ENCODE measurements around the gene GAB1. TPM values are rescaled to one million over a fixed set of nuclear protein-coding genes. Genes with fewer than 3 reads are reported as not detected.

The GAB1 gene
- total RNA-seq, 2 donors from 2014 or later: 65.4 to 81.7 TPM

GRCh38 chr4:143358923-143359643 is 22.4 kb downstream of the GAB1 start:
- Histone ChIP-seq H3K27me3 (no peaks in the 10 kb centered on the region), H3K4me1 (peaks cover 0 to 53% of the 10 kb centered on the region in 2 donors), H3K36me3 (no peaks in the 10 kb centered on the region), H3K27ac (peak overlapping the region in 1 of 2 donors; percentile 38), H3K4me3 (no peak overlapping the region), H3K9me3 (no peaks in the 10 kb centered on the region)
- DNase-seq (ENCODE audit: low spot score): no peak
- TF ChIP-seq CTCF (IDR thresholded peaks at IDR 0.05): no peak

GRCh38 chr4:143359644-143360193 is 23.0 kb downstream of the GAB1 start:
- no peak for DNase-seq (ENCODE audit: low spot score)
- Histone ChIP-seq H3K4me3 (no peak overlapping the region), H3K27ac (peak overlapping the region in 1 of 2 donors; percentile 38)

GRCh38 chr4:143360838-143361625 is 24.4 kb downstream of the GAB1 start:
- H3K36me3 ChIP-seq: no peaks in the 10 kb centered on the region
- no peak overlapping the region for H3K4me3 ChIP-seq
- peaks cover 0 to 57% of the 10 kb centered on the region in 2 donors for H3K4me1 ChIP-seq
- no peaks in the 10 kb centered on the region for H3K27me3 ChIP-seq
- TF ChIP-seq CTCF (IDR thresholded peaks at IDR 0.05): no peak
- no peaks in the 10 kb centered on the region for H3K9me3 ChIP-seq
- H3K27ac ChIP-seq: peak overlapping the region in 1 of 2 donors; percentile 17
- no peak for DNase-seq (ENCODE audit: low spot score)

More at GRCh38 chr4:143359644-143360193, 23.0 kb downstream of the GAB1 start:
- no peaks in the 10 kb centered on the region for H3K9me3 ChIP-seq
- peaks cover 0 to 57% of the 10 kb centered on the region in 2 donors for H3K4me1 ChIP-seq
- H3K36me3 ChIP-seq: no peaks in the 10 kb centered on the region
- H3K27me3 ChIP-seq: no peaks in the 10 kb centered on the region
- TF ChIP-seq CTCF (IDR thresholded peaks at IDR 0.05): no peak

GRCh38 chr4:143362349-143363046 is 25.8 kb downstream of the GAB1 start:
- Histone ChIP-seq H3K9me3 (no peaks in the 10 kb centered on the region), H3K4me1 (peaks cover 0 to 57% of the 10 kb centered on the region in 2 donors), H3K27me3 (no peaks in the 10 kb centered on the region), H3K36me3 (no peaks in the 10 kb centered on the region), H3K4me3 (no peak overlapping the region), H3K27ac (no peak overlapping the region)
- no peak for TF ChIP-seq CTCF (IDR thresholded peaks at IDR 0.05)
- DNase-seq (ENCODE audit: low spot score): no peak

GRCh38 chr4:143363332-143363731 is 26.7 kb downstream of the GAB1 start:
- H3K27ac ChIP-seq: no peak overlapping the region

More at GRCh38 chr4:143363332-143363731, 26.7 kb downstream of the GAB1 start:
- Histone ChIP-seq H3K4me1 (peaks cover 0 to 57% of the 10 kb centered on the region in 2 donors), H3K4me3 (no peak overlapping the region), H3K36me3 (no peaks in the 10 kb centered on the region), H3K27me3 (no peaks in the 10 kb centered on the region), H3K9me3 (no peaks in the 10 kb centered on the region)
- no peak for TF ChIP-seq CTCF (IDR thresholded peaks at IDR 0.05)
- no peak for DNase-seq (ENCODE audit: low spot score)
